Measurements from ENCODE around the gene KRTAP25-1. TPM values are rescaled to one million over a fixed set of nuclear protein-coding genes. Genes with fewer than 3 reads are reported as not detected.

Gene KRTAP25-1
- total RNA-seq (not detected), polyA plus RNA-seq (not detected)
- long read RNA-seq, donor 1, result 0 reads
- long read RNA-seq, donor 2, result 0 reads

DNA sequence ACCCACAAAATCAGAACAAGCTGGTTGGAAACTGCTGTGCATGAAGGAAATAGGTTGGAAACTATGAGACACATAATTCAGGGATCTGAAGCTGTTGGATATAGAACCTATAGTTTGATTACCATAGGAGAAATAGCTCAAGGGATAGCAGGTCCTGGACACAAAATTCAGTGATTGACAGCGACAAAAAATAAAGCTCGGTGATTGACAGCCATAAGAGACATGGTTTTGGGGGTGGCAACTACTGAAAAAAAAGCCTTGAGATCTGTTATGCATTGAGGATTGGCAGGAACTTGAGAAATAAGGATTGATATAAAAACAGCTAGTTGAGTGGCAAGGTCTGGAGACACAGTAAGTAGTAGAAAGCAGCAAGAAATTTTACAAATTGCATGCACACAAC is at the start of gene KRTAP25-1:
Gene KRTAP25-1 (minus strand): TSS at position 300 of the 400 bp plus-strand sequence. CDS start 24 bp downstream, at position 276.
- Histone ChIP-seq H3K9me3 (ENCODE audit: control insufficient read depth, low read length) (no peaks in the 10 kb centered on the region), H3K4me1 (ENCODE audit: control insufficient read depth in 1 of 2, insufficient read depth in 2 of 2, low read length in 2 of 2) (no peaks in the 10 kb centered on the region), H3K4me3 (ENCODE audit: low read length in 2 of 2) (no peak within 1 kb of the TSS), H3K27me3 (ENCODE audit: control insufficient read depth in 1 of 2, insufficient read depth in 2 of 2, low read length in 1 of 2) (no peaks in the 10 kb centered on the region), H3K36me3 (ENCODE audit: control insufficient read depth in 1 of 2, insufficient read depth in 2 of 2, low read length in 1 of 2) (no peaks in the 10 kb centered on the region), H3K27ac (ENCODE audit: low read depth in 1 of 2, low read length in 2 of 2) (no peak within 1 kb of the TSS)
- ATAC-seq (ENCODE audit: low FRiP score), result no peak
- no peak for DNase-seq
- 95 to 96% methylated on average over 2 of the region's 2 CpGs for whole genome bisulfite sequencing, 2 donors
- intact Hi-C loops (cut with DNase I), result no loop called here

- DNase-seq, result no peak
- intact Hi-C loops (cut with DNase I), result no loop called here
Measured at GRCh38 chr21:30338717-30339116, 49.4 kb upstream of the KRTAP25-1 start.

GRCh38 chr21:30337772-30338171 is 48.5 kb upstream of the KRTAP25-1 start:
- no peak for ATAC-seq (ENCODE audit: low FRiP score)
- Histone ChIP-seq H3K4me3 (ENCODE audit: low read length in 2 of 2) (no peak overlapping the region), H3K36me3 (ENCODE audit: control insufficient read depth in 1 of 2, insufficient read depth in 2 of 2, low read length in 1 of 2) (no peaks in the 10 kb centered on the region), H3K9me3 (ENCODE audit: control insufficient read depth, low read length) (no peaks in the 10 kb centered on the region), H3K27ac (ENCODE audit: low read depth in 1 of 2, low read length in 2 of 2) (no peak overlapping the region), H3K27me3 (ENCODE audit: control insufficient read depth in 1 of 2, insufficient read depth in 2 of 2, low read length in 1 of 2) (no peaks in the 10 kb centered on the region), H3K4me1 (ENCODE audit: control insufficient read depth in 1 of 2, insufficient read depth in 2 of 2, low read length in 2 of 2) (no peaks in the 10 kb centered on the region)
- intact Hi-C loops (cut with DNase I), result no loop called here
- DNase-seq, result no peak

More at GRCh38 chr21:30338717-30339116, 49.4 kb upstream of the KRTAP25-1 start:
- no peak overlapping the region for H3K27ac ChIP-seq (ENCODE audit: low read depth in 1 of 2, low read length in 2 of 2)
- no peaks in the 10 kb centered on the region for H3K4me1 ChIP-seq (ENCODE audit: control insufficient read depth in 1 of 2, insufficient read depth in 2 of 2, low read length in 2 of 2)
- no peak overlapping the region for H3K4me3 ChIP-seq (ENCODE audit: low read length in 2 of 2)
- no peak for ATAC-seq (ENCODE audit: low FRiP score)
- H3K27me3 ChIP-seq (ENCODE audit: control insufficient read depth in 1 of 2, insufficient read depth in 2 of 2, low read length in 1 of 2), result no peaks in the 10 kb centered on the region
- H3K36me3 ChIP-seq (ENCODE audit: control insufficient read depth in 1 of 2, insufficient read depth in 2 of 2, low read length in 1 of 2), result no peaks in the 10 kb centered on the region
- 95 to 96% methylated on average over 4 of the region's 4 CpGs for WGBS, 2 donors
- no peaks in the 10 kb centered on the region for H3K9me3 ChIP-seq (ENCODE audit: control insufficient read depth, low read length)

DNA sequence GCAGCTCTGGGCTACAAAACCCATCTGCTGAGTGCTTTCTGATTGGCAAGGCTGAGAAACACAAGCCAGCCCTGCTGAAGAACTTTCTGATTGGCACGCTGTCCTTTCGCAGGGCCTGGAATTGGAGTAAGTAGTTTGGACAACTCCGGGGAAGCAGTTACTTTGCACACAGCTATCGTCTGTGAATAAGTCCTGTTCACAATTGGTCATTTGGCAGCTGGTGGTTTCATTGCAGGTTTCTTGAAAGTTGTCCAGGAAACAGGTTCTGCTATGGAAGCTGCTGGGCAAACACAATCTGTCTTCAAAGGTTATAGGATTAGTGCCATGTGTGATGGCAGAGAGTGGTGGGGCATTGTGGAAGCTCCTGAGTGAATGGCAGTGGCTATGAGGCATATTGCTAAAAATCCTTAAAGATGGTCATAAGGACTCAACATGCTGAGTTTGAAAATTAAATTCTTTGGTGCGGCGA is 48.0 kb upstream of the KRTAP25-1 start, which contains the start of gene KRTAP27-1:
Gene KRTAP27-1 (minus strand): TSS at position 419 of the 469 bp plus-strand sequence. CDS start 26 bp downstream, at position 393.
- intact Hi-C loops (cut with DNase I), result no loop called here
- 78 to 79% methylated on average over 6 of the region's 6 CpGs for WGBS, 2 donors

GRCh38 chr21:30336596-30336995 is 47.3 kb upstream of the KRTAP25-1 start:
- 35 to 37% methylated on average over 2 of the region's 2 CpGs for whole genome bisulfite sequencing, 2 donors
- DNase-seq, result no peak
- H3K27me3 ChIP-seq (ENCODE audit: control insufficient read depth in 1 of 2, insufficient read depth in 2 of 2, low read length in 1 of 2), result no peaks in the 10 kb centered on the region
- ATAC-seq (ENCODE audit: low FRiP score), result no peak
- intact Hi-C loops (cut with DNase I), result no loop called here
- H3K4me3 ChIP-seq (ENCODE audit: low read length in 2 of 2), result no peak overlapping the region
- no peaks in the 10 kb centered on the region for H3K4me1 ChIP-seq (ENCODE audit: control insufficient read depth in 1 of 2, insufficient read depth in 2 of 2, low read length in 2 of 2)
- no peak overlapping the region for H3K27ac ChIP-seq (ENCODE audit: low read depth in 1 of 2, low read length in 2 of 2)
- no peaks in the 10 kb centered on the region for H3K9me3 ChIP-seq (ENCODE audit: control insufficient read depth, low read length)
- no peaks in the 10 kb centered on the region for H3K36me3 ChIP-seq (ENCODE audit: control insufficient read depth in 1 of 2, insufficient read depth in 2 of 2, low read length in 1 of 2)

More for the DNA sequence above, 48.0 kb upstream of the KRTAP25-1 start, which contains the start of gene KRTAP27-1:
- ATAC-seq (ENCODE audit: low FRiP score), result no peak
- H3K4me1 ChIP-seq (ENCODE audit: control insufficient read depth in 1 of 2, insufficient read depth in 2 of 2, low read length in 2 of 2), result no peaks in the 10 kb centered on the region
- H3K36me3 ChIP-seq (ENCODE audit: control insufficient read depth in 1 of 2, insufficient read depth in 2 of 2, low read length in 1 of 2), result no peaks in the 10 kb centered on the region
- H3K27ac ChIP-seq (ENCODE audit: low read depth in 1 of 2, low read length in 2 of 2), result peak within 1 kb of the TSS in 1 of 2 donors; percentile 28
- H3K27me3 ChIP-seq (ENCODE audit: control insufficient read depth in 1 of 2, insufficient read depth in 2 of 2, low read length in 1 of 2), result no peaks in the 10 kb centered on the region
- no peaks in the 10 kb centered on the region for H3K9me3 ChIP-seq (ENCODE audit: control insufficient read depth, low read length)
- H3K4me3 ChIP-seq (ENCODE audit: low read length in 2 of 2), result no peak within 1 kb of the TSS
- no peak for DNase-seq

DNA sequence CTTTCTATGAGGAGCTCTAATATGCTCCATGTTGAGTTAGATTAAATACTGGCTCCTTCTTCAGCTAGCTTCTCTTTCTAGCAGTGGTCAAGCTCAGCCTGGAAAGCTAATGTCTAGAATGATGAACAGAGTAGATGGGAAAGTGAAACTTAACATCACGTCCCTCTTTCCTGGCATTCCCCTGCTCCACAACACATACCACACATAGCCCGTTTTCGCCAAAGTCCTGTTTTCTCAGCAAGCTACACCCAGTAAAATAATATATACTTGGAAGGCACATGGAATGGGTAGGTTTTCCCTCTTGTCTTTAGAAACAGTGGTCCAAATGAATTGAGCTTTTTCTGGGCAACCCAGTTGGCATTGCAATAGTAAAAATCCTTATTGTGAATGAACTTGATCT is 44.4 kb upstream of the KRTAP25-1 start:
- no peaks in the 10 kb centered on the region for H3K27me3 ChIP-seq (ENCODE audit: control insufficient read depth in 1 of 2, insufficient read depth in 2 of 2, low read length in 1 of 2)
- no peak for DNase-seq
- no peak overlapping the region for H3K4me3 ChIP-seq (ENCODE audit: low read length in 2 of 2)
- no peaks in the 10 kb centered on the region for H3K36me3 ChIP-seq (ENCODE audit: control insufficient read depth in 1 of 2, insufficient read depth in 2 of 2, low read length in 1 of 2)
- H3K27ac ChIP-seq (ENCODE audit: low read depth in 1 of 2, low read length in 2 of 2), result no peak overlapping the region
- ATAC-seq (ENCODE audit: low FRiP score), result no peak
- no peaks in the 10 kb centered on the region for H3K9me3 ChIP-seq (ENCODE audit: control insufficient read depth, low read length)
- intact Hi-C loops (cut with DNase I), result no loop called here
- no peaks in the 10 kb centered on the region for H3K4me1 ChIP-seq (ENCODE audit: control insufficient read depth in 1 of 2, insufficient read depth in 2 of 2, low read length in 2 of 2)
- 7 to 10% methylated on average over 3 of the region's 3 CpGs for WGBS, 2 donors

GRCh38 chr21:30332681-30333080 is 43.4 kb upstream of the KRTAP25-1 start:
- intact Hi-C loops (cut with DNase I), result no loop called here
- no peaks in the 10 kb centered on the region for H3K9me3 ChIP-seq (ENCODE audit: control insufficient read depth, low read length)
- H3K4me3 ChIP-seq (ENCODE audit: low read length in 2 of 2), result no peak overlapping the region
- H3K27ac ChIP-seq (ENCODE audit: low read depth in 1 of 2, low read length in 2 of 2), result no peak overlapping the region
- peaks cover 0 to 2% of the 10 kb centered on the region in 2 donors for H3K4me1 ChIP-seq (ENCODE audit: control insufficient read depth in 1 of 2, insufficient read depth in 2 of 2, low read length in 2 of 2)
- 95 to 96% methylated on average over 2 of the region's 2 CpGs for WGBS, 2 donors
- H3K36me3 ChIP-seq (ENCODE audit: control insufficient read depth in 1 of 2, insufficient read depth in 2 of 2, low read length in 1 of 2), result no peaks in the 10 kb centered on the region
- ATAC-seq (ENCODE audit: low FRiP score) (no peak), DNase-seq (no peak)
- H3K27me3 ChIP-seq (ENCODE audit: control insufficient read depth in 1 of 2, insufficient read depth in 2 of 2, low read length in 1 of 2), result no peaks in the 10 kb centered on the region

DNA sequence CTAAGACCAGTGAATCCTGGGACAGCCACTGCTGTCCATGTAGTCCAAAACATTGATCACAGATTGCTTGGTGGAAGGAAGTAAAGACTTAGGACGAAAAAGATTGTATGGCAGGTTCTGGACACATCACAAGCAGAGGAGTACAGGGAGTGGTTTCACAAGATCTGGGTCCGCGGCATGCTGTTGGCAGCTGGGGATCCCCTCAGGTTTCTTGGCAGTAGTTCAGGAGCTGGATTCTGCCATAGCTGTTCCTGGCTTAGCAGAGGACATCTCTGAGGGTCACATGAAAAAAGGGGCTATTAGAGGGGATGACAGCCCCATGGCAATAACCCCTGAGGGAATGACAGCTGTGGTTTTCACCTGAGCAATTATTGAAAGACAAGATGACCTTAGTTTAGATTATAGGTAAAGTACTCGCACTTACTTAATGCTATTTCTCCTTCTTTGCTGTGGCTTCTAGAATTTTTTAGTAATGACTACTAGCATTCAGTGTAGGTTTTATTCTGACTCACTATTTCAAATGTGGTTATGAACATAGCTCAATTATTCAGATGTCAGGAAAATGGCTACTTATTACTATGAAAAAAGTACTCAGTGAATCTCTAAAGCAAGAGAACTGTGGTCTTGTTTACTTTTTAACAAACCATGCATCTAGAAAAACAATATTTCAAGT is 40.0 kb upstream of the KRTAP25-1 start:
- Histone ChIP-seq H3K27me3 (ENCODE audit: control insufficient read depth in 1 of 2, insufficient read depth in 2 of 2, low read length in 1 of 2) (no peaks in the 10 kb centered on the region), H3K9me3 (ENCODE audit: control insufficient read depth, low read length) (no peaks in the 10 kb centered on the region), H3K27ac (ENCODE audit: low read depth in 1 of 2, low read length in 2 of 2) (no peak overlapping the region), H3K4me1 (ENCODE audit: control insufficient read depth in 1 of 2, insufficient read depth in 2 of 2, low read length in 2 of 2) (peaks cover 0 to 2% of the 10 kb centered on the region in 2 donors), H3K4me3 (ENCODE audit: low read length in 2 of 2) (no peak overlapping the region), H3K36me3 (ENCODE audit: control insufficient read depth in 1 of 2, insufficient read depth in 2 of 2, low read length in 1 of 2) (no peaks in the 10 kb centered on the region)
- DNase-seq, result no peak
- ATAC-seq (ENCODE audit: low FRiP score), result no peak
- intact Hi-C loops (cut with DNase I), result no loop called here
- 91 to 99% methylated on average over 4 of the region's 4 CpGs for WGBS, 2 donors

- intact Hi-C loops (cut with DNase I), result no loop called here
Measured at GRCh38 chr21:30326390-30326789, 37.1 kb upstream of the KRTAP25-1 start.

More at GRCh38 chr21:30326390-30326789, 37.1 kb upstream of the KRTAP25-1 start:
- no peaks in the 10 kb centered on the region for H3K9me3 ChIP-seq (ENCODE audit: control insufficient read depth, low read length)
- DNase-seq (no peak), ATAC-seq (ENCODE audit: low FRiP score) (no peak)
- H3K27me3 ChIP-seq (ENCODE audit: control insufficient read depth in 1 of 2, insufficient read depth in 2 of 2, low read length in 1 of 2), result no peaks in the 10 kb centered on the region
- peaks cover 0 to 2% of the 10 kb centered on the region in 2 donors for H3K4me1 ChIP-seq (ENCODE audit: control insufficient read depth in 1 of 2, insufficient read depth in 2 of 2, low read length in 2 of 2)
- no peak overlapping the region for H3K4me3 ChIP-seq (ENCODE audit: low read length in 2 of 2)
- no peak overlapping the region for H3K27ac ChIP-seq (ENCODE audit: low read depth in 1 of 2, low read length in 2 of 2)
- H3K36me3 ChIP-seq (ENCODE audit: control insufficient read depth in 1 of 2, insufficient read depth in 2 of 2, low read length in 1 of 2), result no peaks in the 10 kb centered on the region
